A549 (cell line): ENCODE measurements around the gene OBSCN. TPM values are rescaled to one million over a fixed set of nuclear protein-coding genes. Genes with fewer than 3 reads are reported as not detected.

Source experiments
- ATAC-seq, 2 experiments: fragments of 200-7000 bp in 1 of 2; fragments of >200 bp in 1 of 2; cut with Nextera tagmentation in 1 of 2; cut with Tn5 transposase in 1 of 2; 3 replicates each; pipeline versions ENCODE4 v1.8.0 to v1.9.1; 2018 to 2020; ENCODE audit warnings: mild to moderate bottlenecking in 1 of 2, moderate library complexity in 1 of 2
- CTCF ChIA-PET: fragments of 300-600 bp; sonication (Branson Sonifier 250); formaldehyde crosslinking; extraction: SDS; loops from one replicate; lab custom pipeline; 2021; ENCODE audit warnings: antibody characterized with exemption, inconsistent platforms; lab: Yijun Ruan, JAX
- POLR2A ChIA-PET: fragments of 350-600 bp; formaldehyde crosslinking; extraction: SDS; loops from one replicate; lab custom pipeline; 2021; ENCODE audit warnings: antibody characterized with exemption, inconsistent platforms; lab: Yijun Ruan, JAX
- DNase-seq, 2 experiments: peaks; one replicate each; pipeline versions ENCODE4 v3.0.0 to v3.0.0-alpha.2; 2011 to 2016; ENCODE audit warnings: low read depth in 1 of 2, low spot score in 1 of 2
- FAIRE-seq: peaks from 2 replicates; lab custom pipeline; 2011; peaks lifted over from hg19 to GRCh38; lab: Jason Lieb, UNC
- H3K27ac ChIP-seq, 2 experiments: fragments of >200 bp; sonication (Bioruptor Twin); formaldehyde crosslinking; 3 replicates each; pipeline ENCODE4 v1.5.1; 2016 to 2017
- H3K4me1 ChIP-seq: fragments of >200 bp; sonication (Bioruptor Twin); formaldehyde crosslinking; 3 replicates; pipeline ENCODE4 v1.6.1; 2016
- H3K4me2 ChIP-seq: fragments of >200 bp; sonication (Bioruptor Twin); formaldehyde crosslinking; 3 replicates; pipeline ENCODE4 v1.6.1; 2016
- H3K4me3 ChIP-seq: fragments of >200 bp; sonication (Bioruptor Twin); formaldehyde crosslinking; 3 replicates; pipeline ENCODE4 v1.5.1; 2016
- H3K9me3 ChIP-seq: fragments of >200 bp; sonication (Bioruptor Twin); formaldehyde crosslinking; 3 replicates; pipeline ENCODE4 v1.6.1; 2016
- CEBPB ChIP-seq, 2 experiments: fragments of >200 bp in 1 of 2; sonication (Bioruptor Twin) in 1 of 2; formaldehyde crosslinking in 1 of 2; IDR thresholded peaks; 2 replicates each; pipeline ENCODE4 v1.6.1; 2012 to 2016
- CHD2 ChIP-seq: fragments of 150-350 bp; IDR thresholded peaks from 2 replicates; pipeline ENCODE4 v1.6.1; 2014; ENCODE audit warnings: low read length; ENCODE audit not compliant: partially characterized antibody
- EP300 ChIP-seq, 2 experiments: fragments of >200 bp; sonication (Bioruptor Twin); formaldehyde crosslinking; IDR thresholded peaks; 2 replicates in 1 of 2; 3 replicates in 1 of 2; pipeline ENCODE4 v1.6.1; 2016 to 2017
- ESRRA ChIP-seq: fragments of 150-350 bp; IDR thresholded peaks from 2 replicates; pipeline ENCODE4 v1.6.1; 2014; ENCODE audit warnings: mild to moderate bottlenecking, low read length, borderline replicate concordance
- FOSL2 ChIP-seq, 2 experiments: fragments of 450-650 bp in 1 of 2; fragments of >200 bp in 1 of 2; sonication (Bioruptor Twin) in 1 of 2; formaldehyde crosslinking; IDR thresholded peaks; 2 replicates each; pipeline versions ENCODE4 v1.5.0 to v1.6.1; 2016 to 2020; ENCODE audit warnings: mild to moderate bottlenecking in 1 of 2, moderate library complexity in 1 of 2
- FOXS1 ChIP-seq: fragments of 250-450 bp; sonication (Bioruptor Pico); IDR thresholded peaks from 2 replicates; pipeline ENCODE4 v1.5.0; 2020; ENCODE audit warnings: mild to moderate bottlenecking, moderate library complexity
- HOXB5 ChIP-seq: fragments of 250-450 bp; sonication (Bioruptor Pico); IDR thresholded peaks from 2 replicates; pipeline ENCODE4 v1.5.0; 2020; ENCODE audit warnings: mild to moderate bottlenecking, moderate library complexity
- JUNB ChIP-seq: fragments of >200 bp; sonication (Bioruptor Twin); formaldehyde crosslinking; IDR thresholded peaks from 2 replicates; pipeline ENCODE4 v1.6.1; 2016
- KDM5A ChIP-seq: fragments of 200-600 bp; sonication (generic); IDR thresholded peaks from 2 replicates; pipeline ENCODE4 v1.6.1; 2016; ENCODE audit warnings: antibody characterized with exemption, mild to moderate bottlenecking
- MAFK ChIP-seq: fragments of 450-650 bp; IDR thresholded peaks from 2 replicates; pipeline ENCODE4 v1.6.1; 2014; ENCODE audit not compliant: partially characterized antibody
- MAZ ChIP-seq: fragments of 150-350 bp; IDR thresholded peaks from 2 replicates; pipeline ENCODE4 v1.6.1; 2014; ENCODE audit warnings: antibody characterized with exemption, low read depth, low read length, borderline replicate concordance
- NR3C1 ChIP-seq: fragments of >200 bp; sonication (Bioruptor Twin); formaldehyde crosslinking; IDR thresholded peaks from 3 replicates; pipeline ENCODE4 v1.6.1; 2017
- POLR2A ChIP-seq: IDR thresholded peaks from 2 replicates; pipeline ENCODE4 v1.6.1; 2012; ENCODE audit warnings: mild to moderate bottlenecking, low read length
- RFX5 ChIP-seq: fragments of 450-650 bp; IDR thresholded peaks from 2 replicates; pipeline ENCODE4 v1.7.1; 2014; ENCODE audit warnings: antibody characterized with exemption, mild to moderate bottlenecking, moderate library complexity
- RNF2 ChIP-seq: fragments of 200-600 bp; sonication (generic); IDR thresholded peaks from 2 replicates; pipeline ENCODE4 v1.6.1; 2016; ENCODE audit warnings: low read depth, mild to moderate bottlenecking, antibody characterized with exemption, moderate library complexity, borderline replicate concordance
- SMC3 ChIP-seq: fragments of >200 bp; sonication (Bioruptor Twin); formaldehyde crosslinking; IDR thresholded peaks from 3 replicates; pipeline ENCODE4 v1.6.1; 2018; ENCODE audit warnings: inconsistent platforms
- SREBF2 ChIP-seq: fragments of 450-650 bp; IDR thresholded peaks from 2 replicates; pipeline ENCODE4 v1.6.1; 2014; ENCODE audit warnings: mild to moderate bottlenecking, moderate library complexity
- TFCP2L1 ChIP-seq: fragments of 250-450 bp; sonication (Bioruptor Pico); IDR thresholded peaks from 2 replicates; pipeline ENCODE4 v1.5.0; 2021; ENCODE audit warnings: mild to moderate bottlenecking
- ZNF302 ChIP-seq: fragments of 250-450 bp; sonication (Bioruptor Pico); IDR thresholded peaks from 2 replicates; pipeline ENCODE4 v1.9.0; 2021; ENCODE audit warnings: inconsistent platforms, mild to moderate bottlenecking, moderate library complexity
- WGBS: methylation state at CpG from one replicate; pipeline ENCODE4 v1.1.6; 2017; ENCODE audit errors: missing lambda C conversion rate; 5-methylcytosine and 5-hydroxymethylcytosine counted together
- polyA plus RNA-seq, 4 experiments: library from polyadenylated mRNA; depleted of rRNA in 3 of 4; stranded (reverse); fragments of >200 nt; fragmentation: RNase III in 1 of 4; extraction: RNeasy Plus Mini Kit Qiagen cat#74134 plus additional on column Dnase treatment in 1 of 4; gene quantifications; 2 replicates in 3 of 4; 3 replicates in 1 of 4; pipeline ENCODE4 v1.2.3, GENCODE V29; 2011 to 2017
- TF ChIP-seq, protein P1 (sequence below): IDR thresholded peaks from 2 replicates; pipeline ENCODE4 v1.6.1; 2012
- TF ChIP-seq, protein P2 (sequence below): fragments of 250-450 bp; sonication (Bioruptor Pico); IDR thresholded peaks from 2 replicates; pipeline ENCODE4 v1.5.0; 2021; ENCODE audit warnings: mild to moderate bottlenecking, moderate library complexity, borderline replicate concordance

OBSCN gene
- polyA plus RNA-seq, 2 of the 4 experiments (the other 2 are of a cell fraction): 3.1 to 6.8 TPM

DNA sequence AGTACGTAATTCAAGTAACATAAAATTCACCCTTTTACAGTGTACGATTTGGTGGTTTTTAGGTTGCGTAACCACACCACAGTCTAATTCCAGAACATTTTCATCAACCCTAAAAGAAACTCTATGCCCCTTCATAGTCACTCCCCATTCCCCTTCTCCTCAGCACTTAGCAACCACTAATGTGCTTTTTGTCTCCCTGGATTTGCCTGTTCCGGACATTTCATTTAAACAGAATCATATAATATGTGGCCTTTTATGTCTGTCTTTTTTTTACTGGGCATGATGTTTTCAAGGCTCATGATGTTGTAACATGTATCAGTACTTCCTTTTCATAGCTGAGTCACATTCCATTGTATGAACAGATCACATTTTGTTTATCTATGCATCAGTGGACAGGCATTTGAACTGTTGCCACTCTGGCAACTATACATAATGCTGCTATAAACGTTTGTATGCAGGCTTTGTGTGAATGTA lies 20.8 kb downstream of the OBSCN start:
- DNase-seq (peak; percentile 20 to 45), ATAC-seq (peak; percentile 66 to 74; a peak in 5 of 6 replicates), FAIRE-seq (no peak)
- H3K27ac ChIP-seq: peak overlapping the region; percentile 15 to 18; a peak in 2 of 6 replicates
- H3K4me1 ChIP-seq: peaks cover 17% of the 10 kb centered on the region; the same call in 2 of the 3 replicates
- WGBS: 75% methylated on average over 5 of the region's 5 CpGs
- no peak overlapping the region for H3K4me3 ChIP-seq
- peaks cover 20% of the 10 kb centered on the region for H3K9me3 ChIP-seq
- no peak overlapping the region for H3K4me2 ChIP-seq
- TF ChIP-seq CEBPB (IDR thresholded peaks at IDR 0.05) (peak; percentile 65; a peak in 3 of 4 replicates), JUNB (peak; percentile 25; the same call in 1 of the 2 replicates), FOSL2 (IDR thresholded peaks at IDR 0.05) (no peak), FOSL2 (CRISPR knock-in tag; IDR thresholded peaks at IDR 0.05) (peak; percentile 59), HOXB5 (no peak)
- POLR2A ChIA-PET: no interaction called here
- CTCF ChIA-PET: interaction anchor here (1.2 kb wide), 1 partner anchor 17 kb away, joined by 3 read pairs; no protein-coding TSS in a partner anchor

DNA sequence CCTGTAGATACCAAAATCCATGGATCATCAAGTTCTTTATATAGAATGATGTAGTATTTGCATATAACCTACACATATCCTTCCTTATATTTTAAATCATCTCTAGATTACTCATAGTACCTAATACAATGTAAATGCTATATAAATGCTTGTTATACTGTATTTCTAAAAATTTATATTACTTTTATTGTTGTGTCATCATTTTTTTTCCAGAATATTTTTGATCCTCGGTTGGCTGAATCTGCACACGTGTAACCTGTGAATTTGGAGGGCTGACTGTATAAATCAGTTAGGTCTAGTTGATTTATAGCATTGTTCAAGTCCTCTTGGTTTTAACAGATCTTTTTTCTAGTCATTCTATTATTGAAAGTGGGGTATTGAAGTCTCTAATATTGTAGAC lies 23.3 kb downstream of the OBSCN start:
- ATAC-seq (no peak), FAIRE-seq (no peak), DNase-seq (no peak)
- H3K27ac ChIP-seq: no peak overlapping the region
- H3K4me2 ChIP-seq: no peak overlapping the region
- peak; percentile 89 for TF ChIP-seq MAFK
- TF ChIP-seq ESRRA: no peak
- 68% methylated on average over 2 of the region's 2 CpGs for WGBS
- POLR2A ChIA-PET: no interaction called here
- CTCF ChIA-PET: interaction anchor here (1.3 kb wide), 1 partner anchor 29 kb away, joined by 3 read pairs; no protein-coding TSS in a partner anchor
- peaks cover 17% of the 10 kb centered on the region; the same call in 2 of the 3 replicates for H3K4me1 ChIP-seq
- no peak overlapping the region for H3K4me3 ChIP-seq
- peaks cover 23% of the 10 kb centered on the region for H3K9me3 ChIP-seq

DNA sequence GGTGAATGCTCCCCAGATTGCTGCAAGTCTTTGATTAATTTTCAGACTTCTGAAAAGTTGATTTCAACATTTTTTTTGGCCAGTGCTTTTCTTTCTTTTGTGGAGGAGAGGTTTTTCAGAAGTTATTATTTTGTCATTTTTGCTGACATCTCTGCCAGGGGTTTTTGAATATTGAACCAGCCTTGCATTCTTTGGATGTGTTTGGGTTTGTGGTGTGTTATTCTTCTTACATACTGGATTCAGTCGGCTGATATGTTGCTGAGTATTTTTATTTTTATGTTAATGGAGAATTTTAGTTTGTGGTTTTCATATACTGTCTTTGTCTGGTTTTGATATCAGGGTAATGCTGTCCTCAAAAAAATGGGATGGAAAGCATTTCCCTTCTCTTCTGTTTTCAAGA lies 25.3 kb downstream of the OBSCN start:
- no peak for TF ChIP-seq POLR2A
- TF ChIP-seq, protein P1, sequence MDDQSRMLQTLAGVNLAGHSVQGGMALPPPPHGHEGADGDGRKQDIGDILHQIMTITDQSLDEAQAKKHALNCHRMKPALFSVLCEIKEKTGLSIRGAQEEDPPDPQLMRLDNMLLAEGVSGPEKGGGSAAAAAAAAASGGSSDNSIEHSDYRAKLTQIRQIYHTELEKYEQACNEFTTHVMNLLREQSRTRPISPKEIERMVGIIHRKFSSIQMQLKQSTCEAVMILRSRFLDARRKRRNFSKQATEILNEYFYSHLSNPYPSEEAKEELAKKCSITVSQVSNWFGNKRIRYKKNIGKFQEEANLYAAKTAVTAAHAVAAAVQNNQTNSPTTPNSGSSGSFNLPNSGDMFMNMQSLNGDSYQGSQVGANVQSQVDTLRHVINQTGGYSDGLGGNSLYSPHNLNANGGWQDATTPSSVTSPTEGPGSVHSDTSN: no peak
- no peak for TF ChIP-seq EP300 (IDR thresholded peaks at IDR 0.05)
- no peak for TF ChIP-seq RNF2
- TF ChIP-seq SMC3: no peak
- no peak for TF ChIP-seq NR3C1
- TF ChIP-seq, protein P2, sequence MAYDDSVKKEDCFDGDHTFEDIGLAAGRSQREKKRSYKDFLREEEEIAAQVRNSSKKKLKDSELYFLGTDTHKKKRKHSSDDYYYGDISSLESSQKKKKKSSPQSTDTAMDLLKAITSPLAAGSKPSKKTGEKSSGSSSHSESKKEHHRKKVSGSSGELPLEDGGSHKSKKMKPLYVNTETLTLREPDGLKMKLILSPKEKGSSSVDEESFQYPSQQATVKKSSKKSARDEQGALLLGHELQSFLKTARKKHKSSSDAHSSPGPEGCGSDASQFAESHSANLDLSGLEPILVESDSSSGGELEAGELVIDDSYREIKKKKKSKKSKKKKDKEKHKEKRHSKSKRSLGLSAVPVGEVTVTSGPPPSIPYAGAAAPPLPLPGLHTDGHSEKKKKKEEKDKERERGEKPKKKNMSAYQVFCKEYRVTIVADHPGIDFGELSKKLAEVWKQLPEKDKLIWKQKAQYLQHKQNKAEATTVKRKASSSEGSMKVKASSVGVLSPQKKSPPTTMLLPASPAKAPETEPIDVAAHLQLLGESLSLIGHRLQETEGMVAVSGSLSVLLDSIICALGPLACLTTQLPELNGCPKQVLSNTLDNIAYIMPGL (CRISPR knock-in tag): no peak
- TF ChIP-seq TFCP2L1 (CRISPR knock-in tag): no peak
- no peak for TF ChIP-seq CEBPB (IDR thresholded peaks at IDR 0.05)
- TF ChIP-seq SREBF2: no peak
- no peak for TF ChIP-seq FOXS1
- TF ChIP-seq KDM5A: no peak
- no peak for TF ChIP-seq CHD2
- TF ChIP-seq MAZ: no peak
- TF ChIP-seq ZNF302: no peak
- no peak for TF ChIP-seq MAFK
- no peak for TF ChIP-seq RFX5
- TF ChIP-seq, all 56 proteins: peak for 0
- H3K27ac ChIP-seq: no peak overlapping the region
- peaks cover 33% of the 10 kb centered on the region for H3K9me3 ChIP-seq
- no peak for FAIRE-seq
- CTCF ChIA-PET: no interaction called here
- POLR2A ChIA-PET: no interaction called here
- H3K4me1 ChIP-seq: peaks cover 10% of the 10 kb centered on the region; the same call in 2 of the 3 replicates
- WGBS: 96% methylated on average over 1 of the region's 1 CpG
- no peak overlapping the region for H3K4me3 ChIP-seq
- no peak for ATAC-seq
- DNase-seq: no peak
- no peak overlapping the region for H3K4me2 ChIP-seq
